Hepatocyte (in vitro differentiated cells): ENCODE data around the gene VILL. TPM values are rescaled to one million over a fixed set of nuclear protein-coding genes. Genes with fewer than 3 reads are reported as not detected.

Experiments
- DNase-seq: peaks from one replicate; pipeline ENCODE4 v3.0.0-alpha.2; 2016; ENCODE audit warnings: low spot score
- H2AFZ ChIP-seq: fragments of 200-600 bp; sonication (generic); 2 replicates; pipeline ENCODE4 v1.6.0; 2016; ENCODE audit warnings: antibody characterized with exemption, mild to moderate bottlenecking
- H3K27ac ChIP-seq: fragments of 200-600 bp; sonication (generic); 2 replicates; pipeline ENCODE4 v1.5.1; 2016; ENCODE audit warnings: mild to moderate bottlenecking
- H3K27me3 ChIP-seq: fragments of 200-600 bp; sonication (generic); 2 replicates; pipeline ENCODE4 v1.6.1; 2016
- H3K36me3 ChIP-seq: fragments of 200-600 bp; sonication (generic); replicated peaks from 2 replicates; pipeline ENCODE4 v1.5.1; 2016; ENCODE audit warnings: low read depth; ENCODE audit not compliant: insufficient read depth
- H3K4me1 ChIP-seq: fragments of 200-600 bp; sonication (generic); 2 replicates; pipeline ENCODE4 v1.5.1; 2016; ENCODE audit warnings: mild to moderate bottlenecking, moderate library complexity; ENCODE audit not compliant: insufficient read depth
- H3K4me2 ChIP-seq: fragments of 200-600 bp; sonication (generic); 2 replicates; pipeline ENCODE4 v1.6.0; 2016
- H3K4me3 ChIP-seq: fragments of 200-600 bp; sonication (generic); 2 replicates; pipeline ENCODE4 v1.5.1; 2016; ENCODE audit warnings: mild to moderate bottlenecking
- H3K79me2 ChIP-seq: fragments of 200-600 bp; sonication (generic); 2 replicates; pipeline ENCODE4 v1.6.0; 2017; ENCODE audit warnings: mild to moderate bottlenecking
- H3K9me2 ChIP-seq: fragments of 200-600 bp; sonication (generic); replicated peaks from 2 replicates; pipeline ENCODE4 v1.6.0; 2017; ENCODE audit warnings: mild to moderate bottlenecking; ENCODE audit not compliant: insufficient read depth
- H3K9me3 ChIP-seq: fragments of 200-600 bp; sonication (generic); 2 replicates; pipeline ENCODE4 v1.5.1; 2016; ENCODE audit warnings: low read depth, mild to moderate bottlenecking
- H4K20me1 ChIP-seq: fragments of 200-600 bp; sonication (generic); 2 replicates; pipeline ENCODE4 v1.6.0; 2016; ENCODE audit warnings: mild to moderate bottlenecking; ENCODE audit not compliant: insufficient read depth, poor library complexity, severe bottlenecking
- CTCF ChIP-seq: fragments of 200-600 bp; sonication (generic); IDR thresholded peaks from 2 replicates; pipeline ENCODE4 v1.5.1; 2016; ENCODE audit warnings: antibody characterized with exemption, mild to moderate bottlenecking; ENCODE audit not compliant: poor library complexity
- EZH2 ChIP-seq: fragments of 200-600 bp; sonication (generic); IDR thresholded peaks from 2 replicates; pipeline ENCODE4 v1.6.1; 2016; ENCODE audit warnings: antibody characterized with exemption, mild to moderate bottlenecking, borderline replicate concordance
- EZH2phosphoT487 ChIP-seq: fragments of 200-600 bp; sonication (generic); IDR thresholded peaks from one replicate; pipeline ENCODE4 v1.6.1; 2018; ENCODE audit warnings: antibody characterized with exemption, mild to moderate bottlenecking, low read depth, moderate library complexity; ENCODE audit not compliant: unreplicated experiment, severe bottlenecking
- WGBS: methylation state at CpG from one replicate; pipeline ENCODE4 v1.1.6; 2016; ENCODE audit warnings: low lambda C conversion rate; ENCODE audit errors: missing lambda C conversion rate; 5-methylcytosine and 5-hydroxymethylcytosine counted together
- polyA plus RNA-seq: library from polyadenylated mRNA; unstranded; fragments of >200 nt; fragmentation: Nextera tagmentation; extraction: Ambion mirVana; gene quantifications from 2 replicates; pipeline ENCODE4 v1.2.1, GENCODE V29; 2016
- total RNA-seq: library from RNA; depleted of rRNA; stranded (reverse); fragments of >200 nt; gene quantifications from 2 replicates; pipeline ENCODE4 v1.2.3, GENCODE V29; 2014

Gene VILL
- total and polyA plus RNA-seq, 2 experiments from 2014 or later: 39.3 to 47.4 TPM

GRCh38 chr3:38020342-38020726, 29.7 kb downstream of the VILL start:
- Histone ChIP-seq H3K9me2 (no peaks in the 10 kb centered on the region), H3K27ac (no peak overlapping the region), H3K9me3 (no peaks in the 10 kb centered on the region), H4K20me1 (no peaks in the 10 kb centered on the region), H3K4me1 (no peaks in the 10 kb centered on the region), H3K79me2 (peaks cover 7% of the 10 kb centered on the region), H3K4me3 (no peak overlapping the region), H2AFZ (no peak overlapping the region), H3K4me2 (no peak overlapping the region), H3K27me3 (no peaks in the 10 kb centered on the region), H3K36me3 (no peaks in the 10 kb centered on the region)
- no peak for DNase-seq
- 91% methylated on average over 3 of the region's 3 CpGs for WGBS
- TF ChIP-seq EZH2 (no peak), CTCF (no peak), EZH2phosphoT487 (no peak)

- no peak overlapping the region for H3K4me3 ChIP-seq
- H4K20me1 ChIP-seq: no peaks in the 10 kb centered on the region
- H3K9me3 ChIP-seq: no peaks in the 10 kb centered on the region
- H3K27ac ChIP-seq: no peak overlapping the region
- H3K79me2 ChIP-seq: peaks cover 7% of the 10 kb centered on the region
- H3K9me2 ChIP-seq: no peaks in the 10 kb centered on the region
- no peaks in the 10 kb centered on the region for H3K4me1 ChIP-seq
- no peak overlapping the region for H3K4me2 ChIP-seq
- 94% methylated on average over 4 of the region's 4 CpGs for WGBS
- H3K36me3 ChIP-seq: no peaks in the 10 kb centered on the region
- DNase-seq: no peak
- no peak overlapping the region for H2AFZ ChIP-seq
- no peak for TF ChIP-seq EZH2
- TF ChIP-seq EZH2phosphoT487: no peak
- no peak for TF ChIP-seq CTCF
- no peaks in the 10 kb centered on the region for H3K27me3 ChIP-seq
These were observed 30.6 kb downstream of the VILL start for GRCh38 chr3:38021196-38021595.

- WGBS: 96% methylated on average over 3 of the region's 3 CpGs
- no peak overlapping the region for H3K27ac ChIP-seq
- H3K4me1 ChIP-seq: no peaks in the 10 kb centered on the region
- H3K9me2 ChIP-seq: no peaks in the 10 kb centered on the region
- H3K27me3 ChIP-seq: no peaks in the 10 kb centered on the region
- H3K36me3 ChIP-seq: no peaks in the 10 kb centered on the region
- no peak overlapping the region for H2AFZ ChIP-seq
- peak; percentile 2 for DNase-seq
- H3K79me2 ChIP-seq: peaks cover 7% of the 10 kb centered on the region
- H3K4me3 ChIP-seq: no peak overlapping the region
- no peaks in the 10 kb centered on the region for H3K9me3 ChIP-seq
- H4K20me1 ChIP-seq: no peaks in the 10 kb centered on the region
- TF ChIP-seq CTCF (no peak), EZH2 (no peak), EZH2phosphoT487 (no peak)
- H3K4me2 ChIP-seq: no peak overlapping the region
These were observed 31.7 kb downstream of the VILL start for GRCh38 chr3:38022301-38022700.
